ENCODE data around the gene C1orf141.
"Not testable (repeated sequence)": the region's sequence is repeated elsewhere in the genome, so short reads cannot be mapped to it uniquely, and the experiment has no call there.

Gene C1orf141

DNA sequence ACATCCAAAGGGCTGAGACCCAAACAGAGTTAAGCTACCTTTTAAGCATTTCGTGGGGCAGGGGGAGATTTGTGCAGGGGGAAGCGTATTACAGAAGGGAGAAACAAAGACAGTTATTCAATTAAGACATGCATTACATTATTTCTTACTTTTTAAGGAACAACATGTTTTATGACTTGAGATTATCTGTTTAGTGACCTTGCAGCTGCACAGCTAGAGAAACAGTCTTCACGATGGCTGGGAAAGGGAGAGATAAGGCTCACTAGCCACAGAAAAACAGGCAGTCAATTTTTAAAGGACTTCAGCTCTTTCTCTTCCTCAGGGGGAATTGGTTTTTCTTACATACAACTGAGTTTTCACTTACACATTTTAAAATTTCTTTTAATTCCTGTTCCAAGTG, 7.1 kb upstream of the C1orf141 start:
- not testable (repeated sequence) for DNase-seq

DNA sequence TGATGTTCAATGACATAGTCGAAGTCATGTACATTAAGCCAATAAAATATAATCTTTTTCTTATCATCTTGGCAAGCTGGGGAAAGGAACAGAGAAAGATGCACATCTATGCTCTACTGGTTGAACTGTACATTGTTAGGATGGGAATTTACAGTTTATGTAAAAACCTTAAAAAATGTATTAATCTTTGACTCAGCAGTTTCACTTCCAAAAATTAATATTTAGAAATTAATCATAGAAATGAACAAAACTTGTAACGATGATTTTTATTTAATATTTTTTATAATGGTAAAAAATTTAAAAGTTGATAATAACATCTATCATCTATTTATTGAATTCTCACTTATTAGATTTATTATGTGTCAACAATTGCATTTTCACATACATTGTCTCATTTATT, 5.7 kb upstream of the C1orf141 start:
- DNase-seq, result no peak

DNA sequence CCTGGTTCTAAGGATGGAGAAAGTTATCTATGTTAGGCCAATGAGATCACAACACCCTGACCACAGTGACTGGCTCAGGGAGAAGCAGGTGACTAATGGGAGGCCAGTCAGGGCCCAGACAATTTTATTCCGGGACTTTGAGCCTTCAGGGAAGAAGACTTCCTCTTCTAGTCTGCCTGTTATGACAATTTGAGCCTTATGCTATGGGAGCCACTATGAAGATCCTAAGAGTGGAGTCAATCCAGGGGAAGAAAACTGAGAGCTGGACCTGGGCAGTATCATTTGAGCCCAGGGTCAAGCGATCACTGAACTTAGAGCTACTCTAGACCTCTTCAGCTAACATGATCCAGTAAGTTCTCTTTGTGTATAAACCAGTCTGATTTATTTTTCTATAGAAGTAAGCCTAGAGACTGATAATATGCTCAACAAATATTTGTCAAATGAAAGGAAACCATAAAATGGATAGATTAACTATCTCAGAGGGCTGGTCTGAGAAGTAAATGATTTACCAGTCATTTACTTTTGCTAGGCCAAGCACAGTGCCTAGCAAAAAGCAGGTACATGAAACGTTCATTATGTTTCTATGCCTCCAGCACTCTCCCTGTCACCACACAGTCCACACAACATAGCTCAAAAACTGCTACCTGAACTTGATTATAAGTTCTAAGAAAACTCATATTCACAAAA, 4.2 kb upstream of the C1orf141 start:
- DNase-seq, result no peak

DNA sequence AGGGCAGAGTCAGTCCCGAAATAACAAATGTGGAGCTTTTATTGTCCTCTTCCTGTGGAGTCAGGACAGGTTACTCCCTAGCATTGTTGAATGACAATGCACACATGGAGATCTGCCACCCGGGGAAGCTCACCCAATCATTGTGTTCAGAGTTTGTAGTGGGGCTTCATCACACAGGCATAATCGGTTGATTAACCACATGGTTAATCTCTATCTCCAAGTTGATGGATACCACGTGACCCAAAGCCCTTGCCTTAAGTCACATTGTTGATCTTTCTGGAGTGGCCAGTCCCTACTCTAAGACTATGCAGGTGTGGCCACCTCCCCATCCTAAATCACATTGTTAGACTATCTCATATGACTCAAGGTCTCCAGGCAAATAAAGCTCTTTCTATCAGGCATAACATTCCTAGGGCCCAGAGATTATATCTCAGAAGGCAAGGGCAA, 2.6 kb upstream of the C1orf141 start:
- no peak for DNase-seq

DNA sequence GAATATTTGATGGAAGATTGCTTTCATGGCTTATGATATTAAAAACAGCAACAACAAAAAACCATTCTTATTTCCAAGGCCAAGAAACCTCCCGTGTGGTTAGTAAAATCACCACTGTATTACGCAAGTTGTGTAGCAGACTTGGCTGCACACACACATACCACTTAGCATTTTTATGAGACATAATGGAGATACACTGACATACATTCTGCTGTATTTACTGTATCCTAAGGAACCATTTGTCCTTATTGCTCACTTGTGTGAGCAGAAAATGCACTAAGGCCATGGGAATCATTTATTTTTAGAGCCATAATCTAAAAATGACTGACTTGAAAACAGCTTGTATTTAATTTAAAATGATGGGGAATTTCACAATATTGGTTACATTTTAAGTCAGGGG, 584 bp upstream of the C1orf141 start:
- no peak for DNase-seq

DNA sequence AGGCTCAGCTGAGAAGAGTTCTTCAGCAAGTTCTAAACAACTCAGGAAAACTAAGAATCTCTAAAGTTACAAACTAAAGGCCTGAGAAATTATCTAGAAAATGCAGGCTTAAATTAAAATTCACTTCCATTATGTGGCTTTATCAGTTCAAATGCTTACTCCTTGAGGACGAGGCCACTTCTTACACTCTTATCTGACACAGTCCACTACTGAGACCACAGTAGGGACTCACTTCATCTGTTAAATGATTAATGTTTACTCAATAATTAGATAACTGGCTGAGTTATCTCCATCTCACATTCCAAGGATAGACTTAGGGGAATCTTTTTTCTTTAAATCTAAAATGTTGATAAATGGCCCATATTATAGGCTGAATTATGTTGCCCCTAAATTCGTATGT, 1.6 kb downstream of the C1orf141 start:
- DNase-seq, result no peak

DNA sequence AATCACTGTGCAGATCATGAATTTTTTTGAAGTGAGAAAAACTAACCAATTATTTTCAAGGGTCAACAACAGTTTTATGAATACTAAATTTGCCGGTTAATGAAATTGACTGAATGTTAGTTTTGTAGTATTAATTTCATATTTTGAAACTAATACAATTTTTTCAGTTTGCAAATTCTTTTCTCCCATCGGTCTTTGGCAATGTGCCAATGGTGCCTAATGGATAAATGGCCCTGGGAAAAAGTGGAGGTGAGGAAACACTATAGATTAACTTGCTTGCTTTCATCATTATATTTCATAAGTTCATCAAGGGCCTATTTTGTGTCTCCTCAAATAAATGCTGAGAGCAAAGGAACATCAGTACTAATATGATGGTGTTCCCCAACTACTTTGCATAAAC, 4.1 kb downstream of the C1orf141 start:
- DNase-seq, result no peak

DNA sequence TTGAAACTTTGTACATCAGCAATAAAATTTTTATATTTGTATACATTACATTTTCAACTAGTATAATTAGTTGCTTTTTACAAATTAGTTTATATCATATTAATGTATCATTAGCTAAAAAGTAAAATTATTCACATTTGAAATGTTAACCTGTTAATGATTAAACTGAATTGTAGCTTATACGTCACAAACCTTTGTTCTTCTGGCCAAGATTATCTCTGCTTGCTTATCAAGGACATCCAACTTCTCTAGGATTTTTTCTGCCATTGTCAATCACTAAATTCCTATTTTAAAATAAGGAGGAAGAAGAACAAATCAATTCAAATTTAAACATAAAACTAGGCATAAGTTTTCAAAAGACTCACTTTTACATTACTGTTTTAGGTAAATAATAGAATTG, 7.8 kb downstream of the C1orf141 start:
- DNase-seq, result no peak

DNA sequence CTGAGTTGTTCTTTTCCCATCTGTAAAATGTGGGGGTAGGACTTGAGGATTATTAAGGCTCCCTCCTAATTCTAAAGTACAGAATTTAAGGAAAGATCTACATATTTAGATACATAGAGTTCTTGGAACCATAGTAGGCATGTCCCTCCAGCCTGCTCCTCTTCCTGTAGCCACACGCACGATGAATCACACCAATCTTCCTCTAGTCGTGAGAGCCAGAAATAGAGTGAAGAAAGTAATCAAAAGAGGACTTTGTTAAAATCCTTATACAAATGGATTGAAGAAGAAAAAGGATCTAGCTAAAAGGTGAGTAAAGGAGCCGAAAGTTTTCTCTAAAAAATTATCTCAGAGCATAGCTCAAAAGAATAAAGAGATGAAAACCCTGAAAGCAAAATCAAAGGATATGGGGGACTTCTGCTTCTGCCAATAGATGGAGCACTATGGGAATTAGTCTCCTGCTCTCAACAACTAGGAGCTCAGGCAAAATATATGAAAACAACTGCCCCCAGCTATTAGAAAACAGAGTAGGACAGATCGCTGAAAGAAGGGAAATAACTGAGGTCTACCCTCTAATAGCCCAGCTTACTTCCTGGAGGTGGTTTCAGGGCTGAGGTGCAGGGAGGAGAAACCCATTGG, 8.5 kb downstream of the C1orf141 start:
- DNase-seq, result no peak

DNA sequence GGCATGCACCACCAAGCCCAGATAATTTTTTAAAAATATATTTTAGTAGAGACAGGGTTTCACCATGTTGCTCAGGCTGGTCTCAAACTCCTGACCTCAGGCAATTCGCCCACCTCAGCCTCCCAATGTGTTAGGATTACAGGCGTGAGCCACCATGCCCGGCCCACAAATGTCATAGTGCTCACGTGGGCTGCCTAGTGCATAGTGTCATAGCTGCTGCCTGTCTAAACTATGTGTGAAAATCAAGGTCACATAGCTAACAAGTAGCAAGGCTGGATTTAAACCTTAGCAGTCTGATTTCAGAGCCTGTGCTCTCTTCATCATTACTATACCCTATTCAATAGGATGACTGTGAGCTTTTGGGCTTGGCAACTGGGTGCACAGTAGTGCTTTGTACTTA, 10.3 kb downstream of the C1orf141 start:
- no peak for DNase-seq

DNA sequence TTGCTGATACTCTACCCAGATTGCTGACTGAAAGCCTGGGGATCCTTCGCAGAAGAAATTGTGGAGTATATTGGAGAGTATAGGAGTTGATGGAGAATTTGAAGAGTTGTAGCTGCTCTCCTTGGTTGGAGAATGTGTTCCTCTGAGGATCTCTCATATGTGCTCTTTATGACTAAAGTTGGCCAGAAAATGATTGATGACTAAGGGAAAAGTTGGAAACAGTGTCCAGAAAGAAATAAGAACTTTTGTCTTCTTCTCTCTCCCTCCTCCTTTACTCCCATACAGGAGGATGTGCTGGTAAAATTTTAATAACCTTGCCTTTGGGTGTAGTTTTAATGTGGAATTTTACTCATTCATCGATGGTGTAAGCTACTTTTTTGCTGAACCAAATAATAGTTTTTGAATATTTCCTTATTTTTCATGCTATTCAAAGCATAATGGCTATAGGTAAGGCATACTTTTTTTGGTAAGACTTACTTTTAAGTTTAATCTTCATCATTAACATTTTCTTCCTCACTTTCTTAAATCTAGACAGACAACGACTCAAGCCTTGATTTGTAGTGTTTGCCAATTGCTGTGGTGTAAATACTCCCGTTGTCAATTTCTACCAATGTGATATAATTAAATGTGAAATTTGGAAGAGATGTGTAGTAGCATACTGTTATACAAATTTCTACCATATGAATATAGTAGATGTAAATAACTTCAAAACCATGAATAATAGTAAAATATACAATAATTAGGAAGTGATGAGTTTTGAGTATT, 13.7 kb downstream of the C1orf141 start:
- no peak for DNase-seq

DNA sequence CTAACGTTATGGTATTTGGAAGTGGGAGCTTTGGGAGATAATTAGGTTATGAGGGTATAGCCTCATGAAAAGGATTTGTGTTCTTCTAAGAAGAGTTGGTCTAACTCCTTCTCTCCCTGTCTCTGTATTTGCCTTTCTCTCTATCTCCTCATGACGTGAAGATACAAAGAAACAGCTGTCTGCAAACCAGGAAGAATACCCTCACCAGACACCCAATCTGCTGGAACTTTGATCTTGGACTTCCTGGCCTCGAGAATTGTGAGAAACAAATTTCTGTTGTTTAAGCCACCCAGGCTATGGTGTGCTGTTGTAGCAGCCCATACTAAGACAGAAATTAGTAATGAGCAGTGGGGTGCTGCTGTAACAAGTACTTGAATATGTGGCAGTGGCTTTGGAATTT, 16.1 kb downstream of the C1orf141 start:
- no peak for DNase-seq

DNA sequence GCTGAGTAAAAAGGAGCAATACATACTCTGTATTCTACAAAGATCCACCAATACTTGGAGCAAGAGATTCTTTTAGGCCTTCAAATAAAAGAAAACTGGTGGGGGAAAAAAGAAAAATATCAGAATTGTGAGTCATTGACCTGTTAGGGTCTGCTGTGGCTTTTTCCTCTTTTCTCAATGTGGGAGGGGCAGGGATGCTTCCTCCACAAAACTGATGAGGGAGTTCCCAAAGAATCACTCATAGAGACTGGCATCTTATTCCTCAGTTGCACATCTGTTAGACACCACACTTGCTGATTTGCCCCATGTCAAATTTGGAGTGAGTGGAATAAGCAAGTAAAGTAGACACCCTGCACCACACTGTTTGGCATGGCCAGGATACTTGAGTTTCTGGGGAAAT, 16.6 kb downstream of the C1orf141 start:
- DNase-seq, result no peak

DNA sequence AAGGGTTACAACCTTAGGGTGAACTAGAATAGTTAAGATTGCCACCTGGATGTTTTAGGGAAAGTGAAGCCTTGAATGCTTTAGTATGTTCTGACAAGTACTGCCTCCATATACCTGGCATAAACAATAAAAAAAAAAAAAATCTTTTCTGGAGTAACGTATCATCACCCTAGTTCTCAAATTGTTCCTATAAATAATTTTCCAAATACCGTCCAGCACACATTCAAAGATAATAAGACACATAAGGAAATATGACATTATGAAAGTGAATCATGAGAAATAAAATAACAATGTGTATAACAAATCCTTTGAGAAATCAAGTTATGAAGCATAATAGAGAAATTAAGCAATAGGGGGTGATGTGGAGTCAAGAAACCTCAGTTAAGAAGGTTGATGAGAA, 20.6 kb downstream of the C1orf141 start:
- DNase-seq, result no peak

DNA sequence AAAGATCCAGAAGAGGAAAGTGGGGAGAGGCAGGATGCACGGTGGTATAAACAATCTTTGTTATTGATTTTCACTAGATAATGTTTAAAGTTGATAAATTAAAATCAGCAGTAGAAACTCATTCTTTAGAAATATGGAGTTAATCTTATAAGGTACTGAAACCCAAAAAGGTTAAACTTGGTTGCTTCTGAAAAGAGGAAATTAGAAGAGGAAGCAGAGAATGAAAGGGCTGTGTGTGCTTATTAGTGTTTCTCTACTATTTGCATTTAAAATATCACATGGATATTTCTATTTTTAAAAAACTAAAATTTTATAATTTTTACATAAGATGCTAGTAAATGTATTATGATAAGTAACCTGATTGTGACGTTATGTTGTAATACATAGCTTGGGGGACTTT, 24.4 kb downstream of the C1orf141 start:
- peak; percentile 6 for DNase-seq

DNA sequence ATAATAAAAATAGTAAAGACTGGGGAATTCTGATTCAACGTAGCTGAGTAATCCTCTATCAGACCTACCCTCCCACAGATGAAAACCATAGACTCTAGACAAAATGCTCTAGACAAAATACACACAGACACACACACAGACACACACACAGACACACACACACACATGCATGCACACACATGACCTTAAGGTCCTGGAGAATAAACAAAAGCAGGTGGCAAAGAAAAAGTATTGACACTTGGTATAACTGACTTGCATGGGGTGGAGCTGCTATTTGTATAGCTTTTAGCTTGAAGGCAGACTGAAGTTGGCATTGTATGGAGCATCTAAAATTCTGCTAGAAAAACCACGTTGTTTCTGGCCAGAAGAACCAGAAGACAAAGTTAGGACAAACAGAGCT, 29.3 kb downstream of the C1orf141 start:
- DNase-seq, result no peak

DNA sequence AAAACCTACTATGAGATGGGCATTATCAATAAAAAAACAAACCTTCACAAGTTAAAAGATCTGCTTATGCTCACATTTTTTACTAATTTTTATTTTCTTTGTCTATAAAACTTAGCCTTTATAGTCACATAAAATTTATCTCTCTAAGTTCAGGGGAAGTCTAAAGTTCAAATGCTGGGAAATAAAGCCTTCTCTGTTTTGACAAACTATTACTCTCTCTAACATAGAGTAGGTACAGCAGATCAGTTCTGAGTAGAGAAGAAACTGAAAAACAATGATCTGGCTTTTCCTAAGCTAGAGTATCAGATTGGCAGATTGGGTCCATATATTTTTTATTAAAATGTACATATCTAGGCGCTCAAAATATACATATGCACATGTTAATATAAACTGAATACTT, 31.2 kb downstream of the C1orf141 start:
- DNase-seq, result no peak

DNA sequence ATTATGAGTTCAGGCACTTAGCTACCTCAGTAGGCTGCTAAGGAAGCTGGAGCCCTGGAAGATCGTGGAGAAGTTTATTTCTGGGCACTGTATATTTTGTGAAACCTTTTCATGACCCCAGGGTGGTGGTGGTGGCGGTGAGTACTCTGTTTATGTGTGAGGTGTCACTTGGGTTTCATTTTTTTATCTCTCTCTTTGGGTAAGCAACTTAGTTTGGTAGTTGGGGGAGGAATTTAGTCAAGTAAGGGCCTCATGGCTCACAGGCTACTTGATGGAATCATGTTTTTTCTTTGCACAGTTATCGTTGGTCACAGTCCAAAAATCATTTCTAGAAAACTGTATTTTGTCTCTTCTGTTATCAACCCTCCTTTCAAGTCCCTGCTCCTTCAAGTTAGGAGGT, 33.9 kb downstream of the C1orf141 start:
- DNase-seq, result no peak

DNA sequence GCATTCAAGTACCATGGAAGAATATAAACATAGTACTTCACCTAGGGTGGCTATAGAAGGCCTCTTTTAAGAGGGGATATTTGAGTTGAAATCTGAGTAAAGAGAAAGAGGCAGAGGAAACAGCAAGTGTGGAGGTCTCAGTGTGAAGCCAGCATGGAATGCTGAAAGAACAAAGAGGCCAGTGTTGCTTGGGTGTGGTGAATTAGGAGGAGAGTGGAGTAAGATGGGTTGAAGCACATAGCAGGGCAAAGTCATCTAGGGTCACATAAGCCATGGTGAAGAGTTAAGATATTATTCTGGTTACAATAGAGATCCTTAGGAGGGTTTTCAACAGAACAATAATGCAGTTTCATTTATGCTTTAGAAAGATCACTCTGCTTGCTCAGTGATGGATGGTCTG, 37.5 kb downstream of the C1orf141 start:
- no peak for DNase-seq

DNA sequence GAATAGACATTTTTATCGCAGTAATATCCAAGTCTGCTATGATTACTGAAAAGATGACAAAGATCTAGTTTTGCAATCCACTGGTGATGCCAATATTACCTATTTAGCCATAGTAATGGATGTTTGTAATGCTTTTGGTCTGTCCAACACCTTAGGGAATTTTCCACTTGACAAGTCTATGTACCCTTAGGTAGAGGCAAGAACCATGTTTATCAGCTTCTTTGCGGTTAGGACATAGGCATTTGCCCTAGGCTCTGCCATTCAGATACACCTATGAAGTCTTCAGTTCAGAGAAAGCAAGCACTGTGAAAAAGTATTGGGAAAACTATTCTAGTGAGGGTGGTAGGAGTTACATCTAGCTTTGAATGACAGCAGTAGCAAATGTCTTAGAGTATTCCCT, 40.6 kb downstream of the C1orf141 start:
- no peak for DNase-seq

DNA sequence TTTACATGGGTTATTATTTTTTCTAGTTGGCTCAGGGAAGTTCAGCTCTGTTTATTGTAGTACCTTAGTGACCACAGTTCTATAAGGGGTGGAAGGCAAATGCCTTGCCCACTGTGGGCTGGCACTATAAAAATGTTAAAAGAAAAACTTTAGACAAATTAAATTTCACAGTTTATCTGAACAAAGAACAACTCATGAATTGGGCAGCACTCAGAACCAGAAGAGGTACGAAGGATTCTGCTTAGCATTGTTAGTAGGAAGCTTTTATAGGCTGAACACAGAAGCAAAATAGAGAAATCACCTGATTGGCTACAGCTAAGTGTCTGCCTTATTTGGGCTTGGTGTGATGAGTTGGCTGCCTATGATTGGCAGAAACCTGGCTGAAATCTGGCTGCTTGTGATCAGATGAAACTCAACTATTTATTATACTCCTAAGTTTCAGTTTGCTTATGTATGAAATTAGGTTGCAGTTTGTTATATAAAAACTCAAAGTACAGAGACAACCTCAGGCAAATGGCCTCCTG, 45.0 kb downstream of the C1orf141 start:
- no peak for DNase-seq

DNA sequence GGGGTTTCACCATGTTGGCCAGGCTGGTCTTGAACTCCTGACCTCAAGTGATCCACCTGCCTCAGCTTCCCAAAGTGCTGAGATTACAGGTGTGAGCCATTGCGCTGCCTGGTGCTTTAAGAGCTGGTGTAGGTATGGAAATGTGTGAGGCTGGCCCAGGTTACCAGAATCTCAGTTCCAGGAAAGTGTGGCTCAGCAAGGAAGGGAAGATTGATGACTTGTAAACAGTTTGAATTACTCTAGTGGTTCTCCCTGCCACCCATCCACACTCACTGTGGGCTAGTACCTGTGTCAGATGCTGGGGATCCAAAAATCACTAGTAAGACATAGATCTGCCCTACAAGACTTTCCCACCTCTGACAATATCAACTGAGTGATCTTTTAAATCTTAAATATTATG, 46.3 kb downstream of the C1orf141 start:
- DNase-seq, result no peak

DNA sequence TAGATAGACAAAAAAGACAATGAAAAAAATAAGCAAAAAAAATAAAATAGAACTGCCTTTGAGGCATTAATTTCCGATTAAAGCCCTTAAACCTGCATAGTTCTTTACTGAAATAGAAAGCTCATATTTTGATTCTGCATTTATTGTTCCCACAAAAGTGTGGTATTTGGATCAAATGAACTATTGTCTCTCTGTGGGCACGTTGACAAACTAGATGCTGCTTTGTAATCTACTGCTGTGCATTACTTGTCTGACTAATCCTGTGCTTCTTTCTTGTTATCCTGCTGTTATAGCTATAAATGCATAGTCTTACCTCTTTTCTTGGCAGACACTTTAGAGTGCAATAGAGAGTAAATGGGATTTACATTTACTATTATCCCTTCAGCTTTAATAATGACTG, 49.4 kb downstream of the C1orf141 start:
- no peak for DNase-seq

DNA sequence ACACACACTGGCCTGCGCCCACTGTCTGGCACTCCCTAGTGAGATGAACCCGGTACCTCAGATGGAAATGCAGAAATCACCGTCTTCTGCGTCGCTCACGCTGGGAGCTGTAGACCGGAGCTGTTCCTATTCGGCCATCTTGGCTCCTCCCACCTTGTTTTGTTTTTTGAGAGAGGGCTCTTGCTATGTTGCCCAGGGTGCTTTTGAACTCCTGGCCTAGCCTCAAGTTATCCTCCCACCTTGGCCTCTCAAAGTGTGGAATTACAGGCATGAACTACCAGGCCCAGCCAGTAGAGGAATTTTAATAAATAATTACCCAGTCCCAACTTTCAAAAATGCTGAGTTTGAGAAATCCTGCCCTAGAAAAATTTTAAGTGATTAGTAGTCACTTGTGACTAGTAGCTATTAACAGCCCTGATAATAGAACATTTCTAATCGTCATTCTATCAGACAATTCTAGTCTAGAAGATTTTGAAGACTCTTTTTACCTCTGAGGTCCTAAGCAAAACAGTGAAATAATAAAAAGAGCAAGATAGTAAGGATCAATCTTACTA, 49.9 kb downstream of the C1orf141 start:
- DNase-seq, result no peak
